Neural cell (in vitro differentiated cells): Measurements from ENCODE around the gene AFAP1.

Source experiments
- EP300 ChIP-seq: fragments of 450-650 bp; conservative IDR thresholded peaks from 2 replicates; pipeline ENCODE4 v1.6.1; 2014; ENCODE audit warnings: antibody characterized with exemption, mild to moderate bottlenecking, moderate library complexity; ENCODE audit not compliant: poor library complexity, severe bottlenecking
- EZH2 ChIP-seq: fragments of 200-600, 300-800 bp; shearing (Covaris generic), sonication (generic); IDR thresholded peaks from 2 replicates; pipeline ENCODE4 v1.6.1; 2014; ENCODE audit warnings: antibody characterized with exemption, low read length, borderline replicate concordance, mild to moderate bottlenecking; ENCODE audit not compliant: insufficient read depth, poor library complexity, severe bottlenecking
- MXI1 ChIP-seq: fragments of 450-650 bp; conservative IDR thresholded peaks from 2 replicates; pipeline ENCODE4 v1.6.1; 2014; ENCODE audit warnings: antibody characterized with exemption, mild to moderate bottlenecking; ENCODE audit not compliant: poor library complexity, severe bottlenecking
- POLR2AphosphoS5 ChIP-seq: IDR thresholded peaks from 2 replicates; pipeline ENCODE4 v1.6.1; 2012
- RAD21 ChIP-seq: fragments of 450-650 bp; conservative IDR thresholded peaks from 2 replicates; pipeline ENCODE4 v1.6.1; 2014; ENCODE audit warnings: antibody characterized with exemption, mild to moderate bottlenecking, moderate library complexity
- SMC3 ChIP-seq: fragments of 450-650 bp; conservative IDR thresholded peaks from 2 replicates; pipeline ENCODE4 v1.6.1; 2014; ENCODE audit warnings: antibody characterized with exemption, mild to moderate bottlenecking, moderate library complexity; ENCODE audit not compliant: poor library complexity
- TAF1 ChIP-seq: IDR thresholded peaks from 2 replicates; pipeline ENCODE4 v1.6.1; 2012; ENCODE audit warnings: low read depth
- TF ChIP-seq, protein P1 (sequence below): fragments of 450-650 bp; IDR thresholded peaks from 2 replicates; pipeline ENCODE4 v1.5.1; 2014; ENCODE audit warnings: antibody characterized with exemption, mild to moderate bottlenecking, moderate library complexity; ENCODE audit not compliant: poor library complexity, severe bottlenecking
- TF ChIP-seq, protein P2 (sequence below): IDR thresholded peaks from 2 replicates; pipeline ENCODE4 v1.6.1; 2012; ENCODE audit warnings: borderline replicate concordance

DNA sequence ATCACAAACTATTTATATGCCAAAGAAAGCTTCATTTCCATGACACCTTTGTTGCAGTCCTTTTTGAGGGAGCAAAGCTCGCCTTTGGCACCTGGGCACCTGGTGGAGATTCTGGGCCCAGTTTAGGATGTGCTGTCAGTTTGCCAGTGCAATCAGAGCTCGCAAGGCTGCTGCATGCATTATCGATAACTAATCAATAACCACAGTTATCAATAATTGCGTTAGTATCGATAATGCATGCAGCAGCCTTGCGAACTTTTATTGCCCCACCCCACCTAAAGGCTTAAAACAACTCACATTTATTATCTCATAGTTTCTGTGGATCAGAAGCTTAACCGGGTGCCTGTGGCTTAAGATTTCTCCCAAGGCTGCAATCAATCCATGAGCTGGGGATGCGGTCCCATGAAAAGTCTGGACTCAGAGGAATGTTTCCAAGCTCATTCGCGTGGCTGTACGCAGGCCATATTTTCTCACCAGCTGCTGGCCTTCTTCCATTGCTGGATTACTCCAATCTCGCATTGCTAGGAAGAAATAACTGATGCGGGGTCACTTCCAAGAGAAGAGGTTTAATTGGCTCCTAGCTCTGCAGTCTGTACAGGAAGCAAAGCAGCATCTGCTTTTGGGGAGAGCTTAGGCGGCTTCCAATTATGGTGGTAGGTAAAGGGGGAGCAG lies 6.2 kb upstream of the AFAP1 start:
- TF ChIP-seq, protein P1, sequence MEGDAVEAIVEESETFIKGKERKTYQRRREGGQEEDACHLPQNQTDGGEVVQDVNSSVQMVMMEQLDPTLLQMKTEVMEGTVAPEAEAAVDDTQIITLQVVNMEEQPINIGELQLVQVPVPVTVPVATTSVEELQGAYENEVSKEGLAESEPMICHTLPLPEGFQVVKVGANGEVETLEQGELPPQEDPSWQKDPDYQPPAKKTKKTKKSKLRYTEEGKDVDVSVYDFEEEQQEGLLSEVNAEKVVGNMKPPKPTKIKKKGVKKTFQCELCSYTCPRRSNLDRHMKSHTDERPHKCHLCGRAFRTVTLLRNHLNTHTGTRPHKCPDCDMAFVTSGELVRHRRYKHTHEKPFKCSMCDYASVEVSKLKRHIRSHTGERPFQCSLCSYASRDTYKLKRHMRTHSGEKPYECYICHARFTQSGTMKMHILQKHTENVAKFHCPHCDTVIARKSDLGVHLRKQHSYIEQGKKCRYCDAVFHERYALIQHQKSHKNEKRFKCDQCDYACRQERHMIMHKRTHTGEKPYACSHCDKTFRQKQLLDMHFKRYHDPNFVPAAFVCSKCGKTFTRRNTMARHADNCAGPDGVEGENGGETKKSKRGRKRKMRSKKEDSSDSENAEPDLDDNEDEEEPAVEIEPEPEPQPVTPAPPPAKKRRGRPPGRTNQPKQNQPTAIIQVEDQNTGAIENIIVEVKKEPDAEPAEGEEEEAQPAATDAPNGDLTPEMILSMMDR = no peak
- TF ChIP-seq EZH2 = no peak
- no peak for TF ChIP-seq POLR2AphosphoS5
- TF ChIP-seq TAF1 = no peak
- TF ChIP-seq EP300 = no peak
- TF ChIP-seq, protein P2, sequence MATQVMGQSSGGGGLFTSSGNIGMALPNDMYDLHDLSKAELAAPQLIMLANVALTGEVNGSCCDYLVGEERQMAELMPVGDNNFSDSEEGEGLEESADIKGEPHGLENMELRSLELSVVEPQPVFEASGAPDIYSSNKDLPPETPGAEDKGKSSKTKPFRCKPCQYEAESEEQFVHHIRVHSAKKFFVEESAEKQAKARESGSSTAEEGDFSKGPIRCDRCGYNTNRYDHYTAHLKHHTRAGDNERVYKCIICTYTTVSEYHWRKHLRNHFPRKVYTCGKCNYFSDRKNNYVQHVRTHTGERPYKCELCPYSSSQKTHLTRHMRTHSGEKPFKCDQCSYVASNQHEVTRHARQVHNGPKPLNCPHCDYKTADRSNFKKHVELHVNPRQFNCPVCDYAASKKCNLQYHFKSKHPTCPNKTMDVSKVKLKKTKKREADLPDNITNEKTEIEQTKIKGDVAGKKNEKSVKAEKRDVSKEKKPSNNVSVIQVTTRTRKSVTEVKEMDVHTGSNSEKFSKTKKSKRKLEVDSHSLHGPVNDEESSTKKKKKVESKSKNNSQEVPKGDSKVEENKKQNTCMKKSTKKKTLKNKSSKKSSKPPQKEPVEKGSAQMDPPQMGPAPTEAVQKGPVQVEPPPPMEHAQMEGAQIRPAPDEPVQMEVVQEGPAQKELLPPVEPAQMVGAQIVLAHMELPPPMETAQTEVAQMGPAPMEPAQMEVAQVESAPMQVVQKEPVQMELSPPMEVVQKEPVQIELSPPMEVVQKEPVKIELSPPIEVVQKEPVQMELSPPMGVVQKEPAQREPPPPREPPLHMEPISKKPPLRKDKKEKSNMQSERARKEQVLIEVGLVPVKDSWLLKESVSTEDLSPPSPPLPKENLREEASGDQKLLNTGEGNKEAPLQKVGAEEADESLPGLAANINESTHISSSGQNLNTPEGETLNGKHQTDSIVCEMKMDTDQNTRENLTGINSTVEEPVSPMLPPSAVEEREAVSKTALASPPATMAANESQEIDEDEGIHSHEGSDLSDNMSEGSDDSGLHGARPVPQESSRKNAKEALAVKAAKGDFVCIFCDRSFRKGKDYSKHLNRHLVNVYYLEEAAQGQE = no peak
- TF ChIP-seq RAD21 = no peak
- TF ChIP-seq SMC3 = no peak
- no peak for TF ChIP-seq MXI1
